Endothelial cell (in vitro differentiated cells): ENCODE data around the gene OSBPL2. TPM values are rescaled to one million over a fixed set of nuclear protein-coding genes. Genes with fewer than 3 reads are reported as not detected.

Experiments
- DNase-seq: peaks from one replicate; pipeline ENCODE4 v3.0.0; 2021; ENCODE audit warnings: low spot score
- H3K27ac Mint-ChIP-seq: one replicate; pipeline ENCODE4 v1.8.0; 2021; ENCODE audit warnings: mixed read lengths, inconsistent platforms; ENCODE audit not compliant: unreplicated experiment
- H3K27me3 Mint-ChIP-seq: one replicate; pipeline ENCODE4 v1.8.0; 2021; ENCODE audit warnings: mild to moderate bottlenecking, moderate library complexity, mixed read lengths, inconsistent platforms; ENCODE audit not compliant: unreplicated experiment
- H3K36me3 Mint-ChIP-seq: one replicate; pipeline ENCODE4 v1.8.0; 2021; ENCODE audit warnings: mild to moderate bottlenecking, low read depth, mixed read lengths, inconsistent platforms; ENCODE audit not compliant: unreplicated experiment
- H3K4me1 Mint-ChIP-seq: one replicate; pipeline ENCODE4 v1.8.0; 2021; ENCODE audit warnings: mild to moderate bottlenecking, mixed read lengths, inconsistent platforms; ENCODE audit not compliant: unreplicated experiment
- H3K4me3 Mint-ChIP-seq: one replicate; pipeline ENCODE4 v1.8.0; 2021; ENCODE audit warnings: mild to moderate bottlenecking, mixed read lengths, inconsistent platforms; ENCODE audit not compliant: unreplicated experiment
- H3K9me3 Mint-ChIP-seq: one replicate; pipeline ENCODE4 v1.8.0; 2021; ENCODE audit warnings: mixed read lengths, inconsistent platforms; ENCODE audit not compliant: unreplicated experiment
- CTCF ChIP-seq: fragments of 200-600 bp; sonication (generic); IDR thresholded peaks from one replicate; pipeline ENCODE4 v1.5.0; 2021; ENCODE audit warnings: antibody characterized with exemption; ENCODE audit not compliant: unreplicated experiment
- total RNA-seq: library from RNA; stranded (reverse); fragmentation: NEBNext Ultra II Directional; extraction: Animal tissue kit (Norgen Biotek cat#: 25700); gene quantifications from one replicate; pipeline ENCODE4 v1.2.1, GENCODE V29; 2021; ENCODE audit not compliant: unreplicated experiment

OSBPL2 gene
- total RNA-seq, 1 donor from 2014 or later: 39.5 TPM

GRCh38 chr20:62296724-62297448, 58.6 kb downstream of the OSBPL2 start:
- Mint-ChIP-seq H3K36me3 (peaks cover 23% of the 10 kb centered on the region), H3K27me3 (peaks cover 6% of the 10 kb centered on the region), H3K4me1 (peaks cover 4% of the 10 kb centered on the region), H3K9me3 (no peaks in the 10 kb centered on the region), H3K4me3 (no peak overlapping the region), H3K27ac (no peak overlapping the region)
- DNase-seq: no peak
- TF ChIP-seq CTCF: no peak

DNA sequence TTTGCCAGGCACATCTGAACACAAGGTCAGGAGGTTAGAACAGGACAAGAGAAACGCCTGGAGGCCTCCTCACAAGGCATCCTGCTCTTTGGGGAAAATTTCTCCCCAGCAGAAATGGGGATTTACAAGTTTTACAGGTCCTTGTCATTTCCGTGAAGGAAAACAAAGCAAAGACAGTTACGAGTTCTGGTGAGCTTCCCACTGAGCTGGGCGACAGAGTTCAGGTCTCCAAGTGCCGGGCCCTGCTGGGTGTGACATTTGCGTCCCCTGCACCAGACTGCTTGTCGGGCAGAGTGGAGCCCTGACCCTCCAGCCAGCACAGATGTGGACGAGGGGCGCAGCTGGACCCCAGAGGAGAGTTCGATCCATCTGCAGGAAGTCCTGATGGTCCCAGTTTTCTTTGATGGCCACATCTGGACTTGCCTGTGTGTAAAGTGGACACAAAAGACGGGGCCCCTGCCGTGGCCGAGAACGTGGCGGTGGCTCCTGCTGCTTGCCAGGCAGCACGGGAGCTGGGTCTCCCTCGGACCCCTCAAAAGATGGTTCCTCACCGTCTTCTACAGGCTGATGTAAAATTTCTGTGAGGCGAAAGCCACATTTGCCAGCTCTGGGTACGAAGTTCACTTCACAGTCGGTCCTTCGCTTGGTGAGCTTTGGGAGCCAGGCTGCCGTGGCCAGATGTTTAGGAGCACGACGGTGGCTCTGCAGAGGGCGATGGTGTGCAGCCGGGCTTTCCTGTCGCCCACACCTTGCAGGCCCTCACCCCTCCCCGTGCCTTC, 59.3 kb downstream of the OSBPL2 start:
- Mint-ChIP-seq H3K4me3 (no peak overlapping the region), H3K27ac (no peak overlapping the region), H3K9me3 (no peaks in the 10 kb centered on the region), H3K4me1 (peaks cover 4% of the 10 kb centered on the region), H3K36me3 (peaks cover 20% of the 10 kb centered on the region), H3K27me3 (peaks cover 8% of the 10 kb centered on the region)
- no peak for DNase-seq
- TF ChIP-seq CTCF: no peak

DNA sequence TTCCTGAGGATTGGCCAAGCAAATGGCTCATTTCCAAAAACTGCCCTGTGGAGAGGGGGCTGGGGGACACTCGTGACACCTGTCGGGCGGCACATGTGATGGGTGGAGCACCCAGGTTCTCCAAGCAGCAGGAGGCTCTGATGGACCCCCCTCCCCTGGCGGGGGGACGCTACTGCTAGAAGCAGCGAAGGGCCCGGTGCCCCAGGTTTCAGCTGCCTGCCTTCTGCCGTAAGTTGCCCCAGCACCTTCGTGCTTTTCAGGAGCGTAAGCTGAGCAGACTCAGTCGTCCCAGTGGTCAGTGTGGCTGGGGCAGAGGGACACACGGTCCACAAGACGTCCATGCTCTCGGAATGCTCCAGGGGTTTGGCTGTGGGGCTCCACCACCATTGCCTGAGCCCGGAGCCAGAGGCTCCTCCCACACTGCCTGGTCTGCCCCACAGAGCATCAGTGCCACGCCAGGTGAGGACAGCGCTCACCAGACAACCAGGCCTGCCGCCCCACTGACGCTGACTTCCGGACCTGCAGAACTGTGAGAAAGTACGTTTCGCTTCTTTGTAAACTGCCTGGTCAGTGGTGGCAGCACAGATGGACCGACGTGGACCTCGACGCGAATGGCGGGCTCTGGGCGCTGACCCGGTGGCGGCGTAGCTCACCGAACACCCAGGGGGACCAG, 60.4 kb downstream of the OSBPL2 start:
- Mint-ChIP-seq H3K27ac (no peak overlapping the region), H3K4me1 (peaks cover 4% of the 10 kb centered on the region), H3K27me3 (peaks cover 8% of the 10 kb centered on the region), H3K36me3 (peaks cover 16% of the 10 kb centered on the region), H3K9me3 (no peaks in the 10 kb centered on the region), H3K4me3 (no peak overlapping the region)
- TF ChIP-seq CTCF: no peak
- DNase-seq: no peak

DNA sequence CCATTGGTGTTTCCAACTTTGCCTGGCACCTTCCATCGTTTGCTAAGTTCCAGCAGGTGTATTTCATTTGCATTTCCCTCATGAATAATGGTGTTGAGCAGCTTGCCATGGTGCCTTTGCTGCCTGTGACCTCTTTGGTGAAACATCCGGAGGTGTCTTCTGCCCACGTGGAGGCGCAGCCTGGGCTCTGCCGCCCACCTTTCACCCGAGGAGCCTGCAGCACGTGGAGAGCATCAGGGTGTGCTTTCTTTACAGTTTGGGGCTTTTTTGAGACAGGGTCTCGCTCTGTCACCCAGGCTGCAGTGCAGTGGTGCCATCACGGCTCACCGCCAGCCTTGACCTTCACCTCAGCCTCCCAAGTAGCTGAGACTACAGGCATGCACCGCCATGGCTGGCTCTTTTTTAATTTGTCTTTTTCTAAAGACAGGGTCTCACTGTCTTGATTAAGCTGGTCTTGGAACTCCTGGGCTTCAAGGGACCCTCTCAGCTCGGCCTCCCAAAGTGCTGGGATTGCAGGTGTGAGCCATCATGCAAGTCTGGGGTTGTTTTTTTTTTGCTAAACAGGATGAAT, 61.4 kb downstream of the OSBPL2 start:
- H3K9me3 Mint-ChIP-seq: no peaks in the 10 kb centered on the region
- DNase-seq: no peak
- H3K27ac Mint-ChIP-seq: no peak overlapping the region
- peaks cover 11% of the 10 kb centered on the region for H3K27me3 Mint-ChIP-seq
- TF ChIP-seq CTCF: no peak
- peaks cover 12% of the 10 kb centered on the region for H3K4me1 Mint-ChIP-seq
- H3K4me3 Mint-ChIP-seq: no peak overlapping the region
- H3K36me3 Mint-ChIP-seq: peaks cover 18% of the 10 kb centered on the region
